ENCODE data around the gene MRPS27. TPM values are rescaled to one million over a fixed set of nuclear protein-coding genes. Genes with fewer than 3 reads are reported as not detected.

MRPS27 gene
- total RNA-seq, 1 donor from 2014 or later = 26.0 TPM

GRCh38 chr5:72291601-72292000, 28.4 kb downstream of the MRPS27 start:
- Mint-ChIP-seq H3K4me1 (ENCODE audit: low read depth) (peaks cover 48% of the 10 kb centered on the region), H3K9me3 (ENCODE audit: low read depth) (no peaks in the 10 kb centered on the region), H3K36me3 (ENCODE audit: low read depth) (peaks cover 10% of the 10 kb centered on the region), H3K4me3 (ENCODE audit: unreplicated experiment) (no peak overlapping the region), H3K27me3 (ENCODE audit: low read depth) (no peaks in the 10 kb centered on the region), H3K27ac (ENCODE audit: unreplicated experiment) (no peak overlapping the region)
- DNase-seq (ENCODE audit: low spot score) = no peak
- no peak for TF ChIP-seq CTCF (IDR thresholded peaks at IDR 0.05)

- Mint-ChIP-seq H3K4me3 (ENCODE audit: unreplicated experiment) (no peak overlapping the region), H3K27ac (ENCODE audit: unreplicated experiment) (peak overlapping the region; percentile 78), H3K4me1 (ENCODE audit: low read depth) (peaks cover 48% of the 10 kb centered on the region), H3K27me3 (ENCODE audit: low read depth) (no peaks in the 10 kb centered on the region), H3K9me3 (ENCODE audit: low read depth) (no peaks in the 10 kb centered on the region), H3K36me3 (ENCODE audit: low read depth) (peaks cover 6% of the 10 kb centered on the region)
- DNase-seq (ENCODE audit: low spot score) = no peak
- no peak for TF ChIP-seq CTCF (IDR thresholded peaks at IDR 0.05)
Observed at GRCh38 chr5:72290356-72291133, 29.5 kb downstream of the MRPS27 start.

- Mint-ChIP-seq H3K27me3 (ENCODE audit: low read depth) (no peaks in the 10 kb centered on the region), H3K4me1 (ENCODE audit: low read depth) (peaks cover 47% of the 10 kb centered on the region), H3K9me3 (ENCODE audit: low read depth) (no peaks in the 10 kb centered on the region), H3K4me3 (ENCODE audit: unreplicated experiment) (no peak overlapping the region), H3K36me3 (ENCODE audit: low read depth) (peaks cover 3% of the 10 kb centered on the region), H3K27ac (ENCODE audit: unreplicated experiment) (no peak overlapping the region)
- DNase-seq (ENCODE audit: low spot score) = no peak
- TF ChIP-seq CTCF (IDR thresholded peaks at IDR 0.05) = no peak
Observed at GRCh38 chr5:72288924-72289323, 31.1 kb downstream of the MRPS27 start.

GRCh38 chr5:72286798-72287197, 33.2 kb downstream of the MRPS27 start:
- H3K4me1 Mint-ChIP-seq (ENCODE audit: low read depth) = peaks cover 51% of the 10 kb centered on the region
- no peak for TF ChIP-seq CTCF (IDR thresholded peaks at IDR 0.05)

GRCh38 chr5:72285424-72285821, 34.6 kb downstream of the MRPS27 start:
- H3K36me3 Mint-ChIP-seq (ENCODE audit: low read depth) = peaks cover 5% of the 10 kb centered on the region
- no peak overlapping the region for H3K27ac Mint-ChIP-seq (ENCODE audit: unreplicated experiment)
- H3K4me1 Mint-ChIP-seq (ENCODE audit: low read depth) = peaks cover 57% of the 10 kb centered on the region
- no peaks in the 10 kb centered on the region for H3K9me3 Mint-ChIP-seq (ENCODE audit: low read depth)
- no peak for TF ChIP-seq CTCF (IDR thresholded peaks at IDR 0.05)
- DNase-seq (ENCODE audit: low spot score) = no peak
- H3K27me3 Mint-ChIP-seq (ENCODE audit: low read depth) = no peaks in the 10 kb centered on the region
- H3K4me3 Mint-ChIP-seq (ENCODE audit: unreplicated experiment) = no peak overlapping the region

More at GRCh38 chr5:72286798-72287197, 33.2 kb downstream of the MRPS27 start:
- H3K27ac Mint-ChIP-seq (ENCODE audit: unreplicated experiment) = no peak overlapping the region
- H3K9me3 Mint-ChIP-seq (ENCODE audit: low read depth) = no peaks in the 10 kb centered on the region
- H3K36me3 Mint-ChIP-seq (ENCODE audit: low read depth) = peaks cover 5% of the 10 kb centered on the region
- H3K27me3 Mint-ChIP-seq (ENCODE audit: low read depth) = no peaks in the 10 kb centered on the region
- no peak overlapping the region for H3K4me3 Mint-ChIP-seq (ENCODE audit: unreplicated experiment)
- no peak for DNase-seq (ENCODE audit: low spot score)

All from chondrocyte (in vitro differentiated cells).